GM12878 (cell line): ENCODE measurements around the gene WASF1. TPM values are rescaled to one million over a fixed set of nuclear protein-coding genes. Genes with fewer than 3 reads are reported as not detected.

Experiments used
- ATAC-seq: fragments of 200-7000 bp; cut with Tn5 transposase; 3 replicates; pipeline ENCODE4 v1.9.1; 2020; ENCODE audit warnings: mild to moderate bottlenecking, moderate library complexity
- BruUV-seq: library from RNA; stranded (reverse); fragments of 400-500 nt; replicated peaks from 2 replicates; lab custom pipeline; 2021; lab: Mats Ljungman, UMichigan
- CTCF ChIA-PET: fragments of 300-600 bp; sonication (Branson Sonifier 250); formaldehyde crosslinking; extraction: SDS; loops from one replicate; lab custom pipeline; 2021; ENCODE audit warnings: inconsistent platforms; lab: Yijun Ruan, JAX
- POLR2A ChIA-PET: fragments of 350-600 bp; formaldehyde crosslinking; extraction: SDS; loops from one replicate; lab custom pipeline; 2021; ENCODE audit warnings: inconsistent platforms; lab: Charles Lee
- RAD21 ChIA-PET: fragments of 300-600 bp; sonication (Branson Sonifier 250); formaldehyde crosslinking; loops from one replicate; lab custom pipeline; 2023; ENCODE audit warnings: antibody characterized with exemption; ENCODE audit not compliant: unreplicated experiment; lab: Charles Lee
- SMC1A ChIA-PET: fragments of 300-600 bp; sonication (Branson Sonifier 250); formaldehyde crosslinking; loops from one replicate; lab custom pipeline; 2023; ENCODE audit not compliant: unreplicated experiment, uncharacterized antibody; lab: Charles Lee
- DNase-seq: peaks from one replicate; pipeline ENCODE4 v3.0.0-alpha.2; 2011; ENCODE audit warnings: low read depth, low spot score
- FAIRE-seq: peaks from 3 replicates; lab custom pipeline; 2011; peaks lifted over from hg19 to GRCh38; lab: Jason Lieb, UNC
- H2AFZ ChIP-seq: 2 replicates; pipeline ENCODE4 v1.6.0; 2011; ENCODE audit warnings: low read depth, low read length, control low read depth; ENCODE audit not compliant: control insufficient read depth
- H3K27ac ChIP-seq: 2 replicates; pipeline ENCODE4 v1.5.1; 2011; ENCODE audit warnings: control low read depth; ENCODE audit not compliant: control insufficient read depth, insufficient read depth
- H3K27me3 ChIP-seq, 2 experiments: replicated peaks in 1 of 2; 2 replicates each; pipeline versions ENCODE4 v1.6.0 to v1.6.1; 2011; ENCODE audit warnings: low read length in 1 of 2; ENCODE audit not compliant: control insufficient read depth in 2 of 2, insufficient read depth in 2 of 2
- H3K36me3 ChIP-seq, 2 experiments: 2 replicates each; pipeline ENCODE4 v1.5.1; 2011; ENCODE audit warnings: low read length in 1 of 2; ENCODE audit not compliant: control insufficient read depth in 2 of 2, insufficient read depth in 2 of 2
- H3K4me1 ChIP-seq: 2 replicates; pipeline ENCODE4 v1.6.1; 2011; ENCODE audit warnings: mild to moderate bottlenecking, low read length, moderate library complexity, mixed read lengths; ENCODE audit not compliant: control insufficient read depth, insufficient read depth
- H3K4me2 ChIP-seq: 2 replicates; pipeline ENCODE4 v1.6.0; 2011; ENCODE audit warnings: control low read depth; ENCODE audit not compliant: control insufficient read depth, insufficient read depth
- H3K4me3 ChIP-seq: fragments of 200-600 bp; sonication (generic); 2 replicates; pipeline ENCODE4 v1.5.1; 2016
- H3K79me2 ChIP-seq: 2 replicates; pipeline ENCODE4 v1.6.0; 2011; ENCODE audit warnings: low read length; ENCODE audit not compliant: control insufficient read depth, insufficient read depth
- H3K9ac ChIP-seq: 2 replicates; pipeline ENCODE4 v1.8.0; 2011; ENCODE audit warnings: low read length, control low read depth, mixed read lengths; ENCODE audit not compliant: control insufficient read depth, insufficient read depth
- H3K9me3 ChIP-seq: replicated peaks from 3 replicates; pipeline ENCODE4 v1.5.1; 2011; ENCODE audit warnings: mild to moderate bottlenecking, low read length; ENCODE audit not compliant: control insufficient read depth, insufficient read depth
- H4K20me1 ChIP-seq: 2 replicates; pipeline ENCODE4 v1.6.0; 2011; ENCODE audit not compliant: control insufficient read depth, insufficient read depth
- MEF2A ChIP-seq: IDR thresholded peaks from 2 replicates; pipeline ENCODE4 v1.6.1; 2011; ENCODE audit warnings: low read depth, mild to moderate bottlenecking, low read length, moderate library complexity; ENCODE audit not compliant: insufficient read depth
- POU2F2 ChIP-seq: IDR thresholded peaks from 3 replicates; pipeline ENCODE4 v1.6.1; 2011; ENCODE audit warnings: low read depth, mild to moderate bottlenecking, low read length, borderline replicate concordance
- STAT1 ChIP-seq: fragments of 450-650 bp; conservative IDR thresholded peaks from 2 replicates; pipeline ENCODE4 v1.6.1; 2014; ENCODE audit warnings: antibody characterized with exemption, mild to moderate bottlenecking
- WRNIP1 ChIP-seq: IDR thresholded peaks from 2 replicates; pipeline ENCODE4 v1.6.1; 2011; ENCODE audit warnings: low read depth, low read length, improper control_type of control experiment, borderline replicate concordance
- ZNF217 ChIP-seq: fragments of 450-650 bp; IDR thresholded peaks from 2 replicates; pipeline ENCODE4 v1.6.1; 2017; ENCODE audit warnings: antibody characterized with exemption, mild to moderate bottlenecking
- WGBS: methylation state at CpG from one replicate; pipeline ENCODE4 v1.1.6; 2016; ENCODE audit warnings: low lambda C conversion rate; ENCODE audit not compliant: insufficient replicate concordance, insufficient coverage; ENCODE audit errors: missing lambda C conversion rate; 5-methylcytosine and 5-hydroxymethylcytosine counted together
- in situ Hi-C: fragments of 300-500 bp; cut with MboI; formaldehyde crosslinking; loops from 9 replicates; pipeline ENCODE4 v1.14.3; 2018; ENCODE audit warnings: mixed read lengths
- intact Hi-C: fragments of 100-400 bp; cut with micrococcal nuclease; formaldehyde crosslinking; loops from one replicate; pipeline ENCODE4 v1.14.2; 2022; ENCODE audit not compliant: unreplicated experiment
- polyA plus RNA-seq, 11 experiments: library from polyadenylated mRNA; depleted of rRNA in 4 of 11; unstranded in 6 of 11; stranded (reverse) in 5 of 11; fragments of >200 nt; fragmentation: Nextera tagmentation in 4 of 11; fragmentation: Illumina TruSeq in 1 of 11; extraction: Ambion mirVana in 4 of 11; extraction: Trizol in 1 of 11; gene quantifications; 1 replicate in 1 of 11; 2 replicates in 10 of 11; pipeline versions ENCODE4 v1.2.1 to v1.2.3, GENCODE V29; 2011 to 2016; ENCODE audit warnings: inconsistent platforms in 2 of 11, missing spikeins in 2 of 11, low read depth in 1 of 11
- total RNA-seq, 4 experiments: library from RNA; depleted of rRNA in 3 of 4; stranded (reverse); fragments of >200 nt in 3 of 4; fragmentation: Illumina TruSeq in 1 of 4; extraction: Trizol in 1 of 4; gene quantifications; 2 replicates each; pipeline versions ENCODE4 v1.2.1 to v1.2.3, GENCODE V29; 2013 to 2021
- TF ChIP-seq, protein P1 (sequence below): fragments of 450-650 bp; IDR thresholded peaks from 2 replicates; pipeline ENCODE4 v1.6.1; 2017; ENCODE audit warnings: low read depth, mild to moderate bottlenecking, moderate library complexity

Gene WASF1
- total and polyA plus RNA-seq, 10 of the 15 experiments (the other 5 are each of a cell fraction or from before 2014, with no cell fraction given), result 1.3 to 10.2 (median 4.5) TPM

DNA sequence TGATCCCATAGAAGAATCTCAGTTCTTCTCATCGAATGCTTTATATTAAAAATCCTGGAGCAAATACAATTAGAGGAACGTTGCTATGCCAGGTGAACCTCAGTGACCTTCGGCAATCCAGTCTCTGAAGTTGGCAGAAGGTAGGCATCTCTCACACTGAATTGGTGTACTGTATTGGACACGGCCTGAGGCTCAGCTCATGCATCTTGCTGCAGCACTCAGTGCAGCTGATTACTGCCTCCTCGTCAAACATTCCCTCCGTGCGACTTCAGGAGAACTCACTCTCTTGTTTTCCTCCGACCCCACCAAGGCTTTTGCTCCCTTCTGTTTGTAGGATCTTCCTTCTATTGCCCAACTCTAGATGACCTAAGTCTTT lies 110.9 kb downstream of the WASF1 start:
- no peak overlapping the region for H3K4me3 ChIP-seq
- no peaks in the 10 kb centered on the region for H3K79me2 ChIP-seq
- CTCF ChIA-PET, result no interaction called here
- H3K27ac ChIP-seq, result no peak overlapping the region
- H3K4me2 ChIP-seq, result no peak overlapping the region
- intact Hi-C loops (no loop called here), in situ Hi-C loops (no loop called here)
- BruUV-seq, result no TSS peak
- no peak for ATAC-seq
- SMC1A ChIA-PET, result no interaction called here
- POLR2A ChIA-PET, result no interaction called here
- H4K20me1 ChIP-seq, result no peaks in the 10 kb centered on the region
- H3K36me3 ChIP-seq, result no peaks in the 10 kb centered on the region
- H3K9ac ChIP-seq, result no peak overlapping the region
- TF ChIP-seq MEF2A (no peak), POU2F2 (no peak), STAT1 (no peak), ZNF217 (no peak), WRNIP1 (no peak)
- TF ChIP-seq, protein P1, sequence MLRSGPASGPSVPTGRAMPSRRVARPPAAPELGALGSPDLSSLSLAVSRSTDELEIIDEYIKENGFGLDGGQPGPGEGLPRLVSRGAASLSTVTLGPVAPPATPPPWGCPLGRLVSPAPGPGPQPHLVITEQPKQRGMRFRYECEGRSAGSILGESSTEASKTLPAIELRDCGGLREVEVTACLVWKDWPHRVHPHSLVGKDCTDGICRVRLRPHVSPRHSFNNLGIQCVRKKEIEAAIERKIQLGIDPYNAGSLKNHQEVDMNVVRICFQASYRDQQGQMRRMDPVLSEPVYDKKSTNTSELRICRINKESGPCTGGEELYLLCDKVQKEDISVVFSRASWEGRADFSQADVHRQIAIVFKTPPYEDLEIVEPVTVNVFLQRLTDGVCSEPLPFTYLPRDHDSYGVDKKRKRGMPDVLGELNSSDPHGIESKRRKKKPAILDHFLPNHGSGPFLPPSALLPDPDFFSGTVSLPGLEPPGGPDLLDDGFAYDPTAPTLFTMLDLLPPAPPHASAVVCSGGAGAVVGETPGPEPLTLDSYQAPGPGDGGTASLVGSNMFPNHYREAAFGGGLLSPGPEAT, result no peak
- no peaks in the 10 kb centered on the region for H3K27me3 ChIP-seq
- H3K4me1 ChIP-seq, result peaks cover 7% of the 10 kb centered on the region; the same call in 1 of the 2 replicates
- WGBS, result 46% methylated on average over 8 of the region's 8 CpGs
- RAD21 ChIA-PET, result no interaction called here
- DNase-seq, result no peak
- FAIRE-seq, result no peak
- H3K9me3 ChIP-seq, result no peaks in the 10 kb centered on the region
- no peak overlapping the region for H2AFZ ChIP-seq
